Stimulated activated CD4-positive, alpha-beta T cell treated with anti-CD3 and anti-CD28 coated beads, Interleukin-2, amount 100 ng/mL, for 24 hours (primary cell): Measurements from ENCODE around the gene AGGF1.
"Not testable (repeated sequence)": the region's sequence is repeated elsewhere in the genome, so short reads cannot be mapped to it uniquely, and the experiment has no call there.

Experiments used
- DNase-seq, 2 donors: peaks; one replicate each; pipeline ENCODE4 v3.0.0-alpha.2; 2020

AGGF1 gene

DNA sequence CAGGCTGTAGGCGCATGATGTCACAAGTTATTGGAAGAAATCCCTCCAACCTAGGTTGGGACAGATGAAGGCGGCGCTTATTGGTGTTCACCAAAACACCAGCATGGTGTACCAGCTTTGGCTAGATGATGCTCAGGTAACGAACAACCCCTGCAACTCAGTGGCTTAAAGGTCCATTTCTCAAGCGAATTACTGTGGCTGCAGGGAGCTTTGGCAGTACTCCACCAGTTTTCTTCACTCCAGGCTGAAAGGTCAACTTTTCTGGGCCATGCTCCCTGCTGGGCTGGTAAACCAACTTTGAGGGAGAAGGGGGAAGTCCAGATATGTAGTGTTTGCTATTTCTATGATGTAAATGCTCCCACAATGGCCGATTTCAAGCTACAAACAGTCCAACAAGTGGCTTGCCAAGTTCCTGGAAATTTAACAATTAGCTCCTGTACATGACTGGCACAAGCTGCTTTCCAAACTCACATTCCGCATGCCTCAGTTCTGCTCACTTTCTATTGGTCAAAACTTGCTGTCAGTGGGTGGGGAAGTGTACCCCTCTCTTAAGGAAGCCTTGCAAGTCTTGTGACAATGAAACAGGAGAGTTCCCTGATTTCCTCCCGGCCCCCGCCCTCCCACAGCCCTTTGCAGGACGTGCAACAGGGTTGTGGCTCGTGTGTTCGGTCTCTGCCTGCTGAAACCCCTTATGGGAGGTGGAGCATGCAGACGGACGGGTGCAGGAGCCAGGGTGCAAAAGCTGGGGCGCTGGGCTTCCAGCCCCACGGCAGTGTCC, 57.5 kb downstream of the AGGF1 start:
- DNase-seq = no peak

DNA sequence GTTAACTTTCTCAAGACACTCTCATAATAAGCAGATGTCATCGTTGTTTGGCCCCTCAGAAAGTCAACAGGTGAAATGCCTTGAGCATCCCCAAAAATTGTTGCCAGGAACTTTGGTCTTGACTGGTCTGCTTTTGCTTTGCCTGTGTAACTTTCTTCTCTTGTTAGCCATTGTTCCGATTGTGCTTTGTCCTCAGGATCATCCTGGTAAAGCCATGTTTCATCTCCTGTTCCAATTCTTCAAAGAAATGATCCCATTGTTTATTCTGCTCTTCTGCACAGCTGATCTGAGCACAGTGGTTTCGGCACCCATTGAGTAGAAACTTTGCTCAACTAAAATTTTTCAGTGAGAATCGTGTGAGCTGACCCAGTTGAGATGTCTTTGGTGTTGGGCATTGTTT, 65.0 kb downstream of the AGGF1 start:
- no peak for DNase-seq

DNA sequence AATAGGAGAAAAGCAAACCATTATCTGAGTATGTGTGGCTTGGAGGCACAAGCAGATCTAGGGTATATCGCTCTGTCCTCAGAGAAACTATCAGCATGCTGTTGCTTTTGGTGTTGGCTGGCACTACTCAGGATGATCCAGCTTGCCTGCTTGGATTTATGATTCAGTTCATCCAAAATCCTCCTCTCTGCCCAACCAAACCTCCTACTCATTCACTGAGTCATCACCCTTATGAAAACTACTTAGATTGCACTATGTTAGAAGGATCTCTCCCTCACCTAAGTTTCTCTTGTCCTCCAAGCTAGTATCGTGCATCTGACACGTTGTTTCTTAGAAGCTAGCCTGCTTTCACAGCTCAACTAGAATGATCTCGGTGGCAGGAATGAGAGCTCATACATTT, 71.1 kb downstream of the AGGF1 start:
- no peak for DNase-seq

DNA sequence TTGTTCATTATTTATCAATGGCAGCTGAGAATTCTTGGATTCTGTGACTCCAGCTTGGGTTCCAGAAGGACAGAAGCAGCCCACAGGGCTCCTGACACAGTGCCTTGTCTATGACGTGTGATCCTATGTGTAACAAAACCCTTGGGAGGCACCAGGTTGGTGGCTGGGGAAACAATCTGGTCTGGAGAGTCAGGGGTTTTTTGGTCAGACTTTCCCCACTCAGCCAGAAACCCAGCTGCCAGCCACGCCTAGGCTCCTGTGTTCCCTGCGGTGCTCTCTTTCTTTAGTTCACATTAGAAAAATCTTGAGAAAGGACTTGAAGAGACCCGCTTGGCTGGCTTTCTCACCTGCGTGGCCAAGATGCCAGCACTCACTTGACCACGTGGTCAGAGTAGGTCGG, 72.3 kb downstream of the AGGF1 start:
- no peak for DNase-seq

DNA sequence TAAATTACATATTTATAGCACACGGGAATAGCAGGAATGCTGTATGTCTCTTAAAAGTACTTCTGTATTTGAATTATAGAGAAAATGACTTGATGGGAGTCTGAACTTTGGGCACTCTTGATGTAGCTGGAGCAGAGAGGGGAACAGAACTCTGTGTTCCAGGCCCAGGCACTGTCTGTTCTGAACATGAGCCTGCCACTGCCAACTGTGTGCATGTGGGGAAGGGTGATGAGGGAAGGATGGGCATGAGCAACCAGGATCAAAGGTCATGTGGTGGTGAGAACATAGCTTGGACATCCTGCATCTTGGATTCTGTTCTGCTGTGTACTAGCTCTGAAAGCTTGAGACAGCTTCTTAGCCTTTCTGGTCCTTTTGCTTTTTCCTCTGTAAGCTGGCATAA, 73.3 kb downstream of the AGGF1 start:
- DNase-seq = no peak

DNA sequence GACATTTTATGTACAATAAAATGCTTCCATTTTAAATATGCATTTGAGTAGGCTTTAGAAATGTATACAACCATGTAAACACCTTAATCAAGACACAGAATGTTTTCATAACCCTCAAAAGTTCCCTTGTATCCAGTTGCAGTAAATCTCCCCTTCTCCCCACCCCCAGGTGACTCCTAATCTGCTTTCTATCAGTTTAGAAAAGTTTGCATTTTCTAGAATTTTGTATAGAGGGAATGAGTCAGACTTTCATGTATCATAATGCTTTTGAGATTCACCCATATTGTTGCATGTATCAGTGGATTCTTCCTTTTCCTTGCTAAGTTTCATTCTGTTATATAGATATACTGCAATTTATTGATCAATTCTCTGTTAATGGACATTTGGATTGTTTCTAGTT, 74.6 kb downstream of the AGGF1 start:
- DNase-seq = no peak

DNA sequence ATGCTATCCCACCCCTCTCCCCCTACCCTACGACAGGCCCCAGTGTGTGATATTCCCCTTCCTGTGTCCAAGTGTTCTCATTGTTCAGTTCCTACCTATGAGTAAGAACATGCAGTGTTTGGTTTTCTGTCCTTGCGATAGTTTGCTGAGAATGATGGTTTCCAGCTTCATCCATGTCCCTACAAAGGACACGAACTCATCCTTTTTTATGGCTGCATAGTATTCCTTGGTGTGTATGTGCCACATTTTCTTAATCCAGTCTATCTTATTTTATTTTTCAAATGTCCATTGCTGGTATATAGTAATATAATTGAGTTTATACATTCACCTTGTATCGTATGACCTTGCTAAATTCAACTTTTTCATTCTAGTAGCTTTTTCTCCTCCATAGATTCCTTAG, 76.8 kb downstream of the AGGF1 start:
- not testable (repeated sequence) for DNase-seq
